Astrocyte (in vitro differentiated cells and primary cell): ENCODE data around the gene CRTC1. TPM values are rescaled to one million over a fixed set of nuclear protein-coding genes. Genes with fewer than 3 reads are reported as not detected.

Experiments used
- DNase-seq: peaks from one replicate; pipeline ENCODE4 v3.0.0-alpha.2; 2010; ENCODE audit warnings: low read depth
- FAIRE-seq: peaks from 2 replicates; lab custom pipeline; 2011; peaks lifted over from hg19 to GRCh38; lab: Jason Lieb, UNC
- H2AFZ ChIP-seq: 2 replicates; pipeline ENCODE4 v1.6.0; 2012; ENCODE audit warnings: low read depth, low read length, inconsistent platforms
- H3K27ac ChIP-seq: 2 replicates; pipeline ENCODE4 v1.5.1; 2011; ENCODE audit warnings: low read depth, low read length, inconsistent platforms
- H3K27me3 ChIP-seq: 2 replicates; pipeline ENCODE4 v1.6.0; 2011; ENCODE audit warnings: low read length, inconsistent platforms; ENCODE audit not compliant: insufficient read depth
- H3K36me3 ChIP-seq: 2 replicates; pipeline ENCODE4 v1.5.1; 2011; ENCODE audit warnings: low read length, inconsistent platforms; ENCODE audit not compliant: insufficient read depth
- H3K4me1 ChIP-seq: 2 replicates; pipeline ENCODE4 v1.5.1; 2011; ENCODE audit warnings: low read length, inconsistent platforms; ENCODE audit not compliant: insufficient read depth
- H3K4me2 ChIP-seq: 2 replicates; pipeline ENCODE4 v1.6.0; 2012; ENCODE audit warnings: low read length, inconsistent platforms
- H3K4me3 ChIP-seq: 2 replicates; pipeline ENCODE4 v1.5.1; 2011; ENCODE audit warnings: low read depth, mild to moderate bottlenecking, low read length, inconsistent platforms; ENCODE audit not compliant: insufficient read depth
- H3K79me2 ChIP-seq: 2 replicates; pipeline ENCODE4 v1.6.0; 2012; ENCODE audit warnings: mild to moderate bottlenecking, low read length, inconsistent platforms; ENCODE audit not compliant: insufficient read depth
- H3K9ac ChIP-seq: 2 replicates; pipeline ENCODE4 v1.6.0; 2012; ENCODE audit warnings: mild to moderate bottlenecking, low read length, inconsistent platforms
- H3K9me3 ChIP-seq: 2 replicates; pipeline ENCODE4 v1.5.1; 2012; ENCODE audit warnings: low read depth, mild to moderate bottlenecking, low read length, inconsistent platforms; ENCODE audit not compliant: insufficient read depth
- H4K20me1 ChIP-seq: 2 replicates; pipeline ENCODE4 v1.6.0; 2012; ENCODE audit warnings: low read length, inconsistent platforms; ENCODE audit not compliant: insufficient read depth
- H3K27ac Mint-ChIP-seq: one replicate; pipeline ENCODE4 v1.8.0; 2021; ENCODE audit warnings: mild to moderate bottlenecking, mixed read lengths; ENCODE audit not compliant: unreplicated experiment
- H3K27me3 Mint-ChIP-seq: one replicate; pipeline ENCODE4 v1.8.0; 2021; ENCODE audit warnings: low read depth, mixed read lengths; ENCODE audit not compliant: unreplicated experiment
- H3K36me3 Mint-ChIP-seq: one replicate; pipeline ENCODE4 v1.8.0; 2021; ENCODE audit warnings: low read depth, mixed read lengths; ENCODE audit not compliant: unreplicated experiment
- H3K4me1 Mint-ChIP-seq: one replicate; pipeline ENCODE4 v1.8.0; 2021; ENCODE audit warnings: low read depth, mixed read lengths; ENCODE audit not compliant: unreplicated experiment
- H3K4me3 Mint-ChIP-seq: one replicate; pipeline ENCODE4 v1.8.0; 2021; ENCODE audit warnings: mild to moderate bottlenecking, moderate library complexity, mixed read lengths; ENCODE audit not compliant: unreplicated experiment
- H3K9me3 Mint-ChIP-seq: one replicate; pipeline ENCODE4 v1.8.0; 2021; ENCODE audit warnings: mild to moderate bottlenecking, mixed read lengths; ENCODE audit not compliant: unreplicated experiment
- EZH2 ChIP-seq: IDR thresholded peaks from 2 replicates; pipeline ENCODE4 v1.6.1; 2012; ENCODE audit warnings: mild to moderate bottlenecking, low read length, inconsistent platforms; ENCODE audit not compliant: insufficient read depth
- total RNA-seq: library from RNA; stranded (reverse); gene quantifications from 2 replicates; pipeline ENCODE4 v1.2.1, GENCODE V29; 2021
- TF ChIP-seq, protein P1 (sequence below): IDR thresholded peaks from 2 replicates; pipeline ENCODE4 v1.5.1; 2011; ENCODE audit warnings: low read depth, mild to moderate bottlenecking, inconsistent platforms, low read length, moderate library complexity; ENCODE audit not compliant: insufficient read depth

The CRTC1 gene
- total RNA-seq, 1 donor from 2014 or later = 8.4 TPM

DNA sequence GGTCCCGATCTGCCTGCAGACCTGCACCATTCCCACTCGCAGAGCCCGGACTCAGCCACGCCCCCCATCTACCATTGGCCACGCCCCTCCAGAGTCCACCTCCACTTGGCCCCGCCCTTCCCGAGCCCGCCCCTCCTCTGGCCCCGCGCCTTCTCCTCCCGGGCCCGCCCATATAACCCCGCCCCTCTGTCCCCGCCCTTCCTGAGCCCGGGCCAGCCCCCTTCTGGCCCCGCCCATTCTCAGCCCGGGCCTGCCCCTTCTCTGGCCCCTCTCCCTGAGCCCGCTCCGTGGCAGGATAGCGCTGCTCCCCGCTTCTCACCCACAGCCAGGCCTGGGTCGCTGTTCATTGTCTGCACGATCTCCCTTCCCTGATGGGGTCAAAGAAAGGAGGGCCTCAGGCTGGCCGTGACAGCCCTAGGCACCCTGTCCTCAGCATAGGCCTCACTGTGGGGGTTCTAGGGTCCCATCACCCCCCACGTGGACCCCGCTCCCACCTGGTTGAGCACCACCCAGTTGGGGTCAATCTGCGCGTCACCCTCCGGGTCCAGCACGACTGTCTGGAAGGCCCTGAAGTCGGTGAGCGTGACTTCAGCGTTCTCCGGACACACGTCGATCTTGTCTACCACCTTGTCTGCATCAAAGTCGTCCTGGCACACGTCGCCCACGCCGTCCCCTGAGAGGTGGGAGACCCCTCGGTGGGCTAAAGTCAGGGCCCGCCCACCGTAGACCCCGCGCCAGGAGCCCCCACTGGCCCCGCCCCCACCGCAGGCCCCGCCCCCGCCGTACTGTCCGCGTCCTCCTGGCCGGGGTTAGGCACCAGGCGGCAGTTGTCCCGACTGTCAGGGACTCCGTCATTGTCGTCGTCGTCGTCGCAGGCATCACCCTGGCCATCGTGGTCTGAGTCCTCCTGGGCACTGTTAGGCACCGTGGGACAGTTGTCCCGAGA is 102.0 kb downstream of the CRTC1 start:
- Histone ChIP-seq H3K9ac (no peak overlapping the region), H3K4me3 (no peak overlapping the region), H3K27ac (no peak overlapping the region), H2AFZ (peak overlapping the region; percentile 34), H3K79me2 (no peaks in the 10 kb centered on the region), H3K27me3 (peaks cover 41% of the 10 kb centered on the region), H4K20me1 (peaks cover 8% of the 10 kb centered on the region), H3K4me1 (peaks cover 3% of the 10 kb centered on the region), H3K4me2 (peak overlapping the region; percentile 50), H3K36me3 (no peaks in the 10 kb centered on the region), H3K9me3 (peaks cover 3% of the 10 kb centered on the region)
- FAIRE-seq = no peak
- H3K36me3 Mint-ChIP-seq = peaks cover 6% of the 10 kb centered on the region
- no peak overlapping the region for H3K4me3 Mint-ChIP-seq
- no peak for TF ChIP-seq EZH2
- TF ChIP-seq, protein P1, sequence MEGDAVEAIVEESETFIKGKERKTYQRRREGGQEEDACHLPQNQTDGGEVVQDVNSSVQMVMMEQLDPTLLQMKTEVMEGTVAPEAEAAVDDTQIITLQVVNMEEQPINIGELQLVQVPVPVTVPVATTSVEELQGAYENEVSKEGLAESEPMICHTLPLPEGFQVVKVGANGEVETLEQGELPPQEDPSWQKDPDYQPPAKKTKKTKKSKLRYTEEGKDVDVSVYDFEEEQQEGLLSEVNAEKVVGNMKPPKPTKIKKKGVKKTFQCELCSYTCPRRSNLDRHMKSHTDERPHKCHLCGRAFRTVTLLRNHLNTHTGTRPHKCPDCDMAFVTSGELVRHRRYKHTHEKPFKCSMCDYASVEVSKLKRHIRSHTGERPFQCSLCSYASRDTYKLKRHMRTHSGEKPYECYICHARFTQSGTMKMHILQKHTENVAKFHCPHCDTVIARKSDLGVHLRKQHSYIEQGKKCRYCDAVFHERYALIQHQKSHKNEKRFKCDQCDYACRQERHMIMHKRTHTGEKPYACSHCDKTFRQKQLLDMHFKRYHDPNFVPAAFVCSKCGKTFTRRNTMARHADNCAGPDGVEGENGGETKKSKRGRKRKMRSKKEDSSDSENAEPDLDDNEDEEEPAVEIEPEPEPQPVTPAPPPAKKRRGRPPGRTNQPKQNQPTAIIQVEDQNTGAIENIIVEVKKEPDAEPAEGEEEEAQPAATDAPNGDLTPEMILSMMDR = no peak
- no peak overlapping the region for H3K27ac Mint-ChIP-seq
- DNase-seq = no peak
- peaks cover 12% of the 10 kb centered on the region for H3K9me3 Mint-ChIP-seq
- peaks cover 62% of the 10 kb centered on the region for H3K27me3 Mint-ChIP-seq
- no peaks in the 10 kb centered on the region for H3K4me1 Mint-ChIP-seq

DNA sequence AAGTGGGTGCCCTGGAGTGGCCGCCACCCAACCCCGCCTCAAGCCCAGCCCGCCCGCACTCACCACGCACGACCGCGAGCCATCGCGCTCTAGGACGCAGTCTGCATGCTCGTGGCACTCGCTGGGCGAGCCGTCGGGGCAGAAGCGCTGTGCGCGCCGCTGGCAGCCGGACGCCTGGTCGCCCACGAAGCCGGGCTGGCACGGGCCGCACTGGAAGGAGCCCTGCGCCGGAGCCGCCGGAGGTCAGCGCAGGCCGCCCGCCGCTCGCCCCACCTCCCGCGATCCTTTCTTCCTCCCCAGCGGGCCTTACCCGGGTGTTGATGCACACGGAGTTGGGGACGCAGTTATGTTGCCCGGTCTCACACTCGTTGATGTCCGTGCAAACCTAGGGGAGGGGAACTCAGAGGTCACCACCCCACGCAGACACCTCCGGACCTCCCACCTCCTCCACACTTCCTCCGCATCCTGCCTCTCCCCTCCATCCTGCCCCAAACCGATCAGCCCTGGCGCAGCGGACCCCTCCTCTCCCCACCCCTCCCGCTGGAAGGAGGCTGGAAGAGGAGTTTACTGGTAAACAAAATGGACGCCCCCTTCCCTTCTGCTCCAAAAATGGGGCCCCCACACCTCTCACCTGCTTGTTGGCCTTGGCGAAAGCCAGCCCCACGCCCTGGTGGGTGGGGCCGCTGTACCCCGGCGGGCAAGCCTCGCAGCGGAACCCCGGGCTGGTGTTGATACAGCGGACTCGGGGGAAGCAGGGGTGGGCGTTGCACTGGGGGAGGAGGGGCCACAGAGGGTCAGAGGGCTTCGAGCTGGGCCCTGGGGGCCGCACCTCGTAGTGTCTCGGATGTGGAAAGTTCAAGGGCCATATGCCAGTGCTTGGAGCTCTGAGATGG is 105.3 kb downstream of the CRTC1 start:
- Mint-ChIP-seq H3K27me3 (peaks cover 78% of the 10 kb centered on the region), H3K9me3 (peaks cover 12% of the 10 kb centered on the region), H3K4me3 (no peak overlapping the region), H3K27ac (peak overlapping the region; percentile 53), H3K36me3 (peaks cover 7% of the 10 kb centered on the region), H3K4me1 (no peaks in the 10 kb centered on the region)
- Histone ChIP-seq H3K27me3 (peaks cover 64% of the 10 kb centered on the region), H4K20me1 (peaks cover 8% of the 10 kb centered on the region), H3K79me2 (no peaks in the 10 kb centered on the region), H3K4me1 (peaks cover 3% of the 10 kb centered on the region), H3K4me3 (no peak overlapping the region), H3K9me3 (peaks cover 3% of the 10 kb centered on the region), H3K36me3 (no peaks in the 10 kb centered on the region), H3K4me2 (no peak overlapping the region), H2AFZ (no peak overlapping the region), H3K9ac (no peak overlapping the region), H3K27ac (no peak overlapping the region)
- FAIRE-seq (no peak), DNase-seq (no peak)
- peak; percentile 92 for TF ChIP-seq EZH2
- TF ChIP-seq, protein P1 = no peak
